ENCODE measurements around the gene ZNF213.
A peak's percentile ranks its signal among the peaks of the same experiment; 100 is the strongest.

ZNF213 gene

DNA sequence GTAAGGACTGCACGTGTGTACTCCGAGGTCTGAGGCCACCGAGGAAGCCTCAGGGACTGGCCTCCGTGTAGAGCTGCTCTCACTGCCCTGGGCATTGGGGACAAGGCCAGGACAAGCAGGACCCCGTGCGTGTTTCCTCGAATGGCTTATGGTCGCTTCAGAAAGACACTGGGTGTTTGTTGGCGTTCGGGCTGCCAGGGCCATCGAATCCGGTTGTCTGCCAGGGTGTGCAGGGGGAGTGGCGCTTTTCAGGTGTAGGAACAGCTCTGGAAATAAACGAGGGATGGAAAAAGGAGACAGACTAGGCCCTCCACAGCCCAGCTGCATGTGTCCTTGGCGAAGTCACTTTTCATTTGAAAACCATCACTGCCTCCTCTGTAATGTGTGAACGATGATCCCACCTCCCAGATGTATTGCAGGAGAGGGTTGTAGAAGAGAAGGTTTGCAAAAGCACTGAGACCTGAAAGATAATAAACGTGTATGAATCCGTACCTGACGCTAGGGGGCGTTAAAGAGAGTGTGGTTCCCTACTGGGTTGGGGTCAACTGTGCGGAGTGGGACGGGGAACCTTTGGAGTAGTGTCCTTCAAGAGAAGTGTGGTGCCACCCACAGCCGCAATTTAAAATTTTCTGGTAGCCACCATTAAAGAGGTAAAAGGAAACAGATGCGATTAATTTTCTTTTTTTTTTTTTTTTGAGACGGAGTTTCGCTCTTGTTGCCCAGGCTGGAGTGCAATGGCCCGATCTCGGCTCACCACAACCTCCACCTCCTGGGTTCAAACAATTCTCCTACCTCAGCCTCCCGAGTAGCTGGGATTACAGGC, 33.6 kb upstream of the ZNF213 start:
- DNase-seq: peak; percentile 40

DNA sequence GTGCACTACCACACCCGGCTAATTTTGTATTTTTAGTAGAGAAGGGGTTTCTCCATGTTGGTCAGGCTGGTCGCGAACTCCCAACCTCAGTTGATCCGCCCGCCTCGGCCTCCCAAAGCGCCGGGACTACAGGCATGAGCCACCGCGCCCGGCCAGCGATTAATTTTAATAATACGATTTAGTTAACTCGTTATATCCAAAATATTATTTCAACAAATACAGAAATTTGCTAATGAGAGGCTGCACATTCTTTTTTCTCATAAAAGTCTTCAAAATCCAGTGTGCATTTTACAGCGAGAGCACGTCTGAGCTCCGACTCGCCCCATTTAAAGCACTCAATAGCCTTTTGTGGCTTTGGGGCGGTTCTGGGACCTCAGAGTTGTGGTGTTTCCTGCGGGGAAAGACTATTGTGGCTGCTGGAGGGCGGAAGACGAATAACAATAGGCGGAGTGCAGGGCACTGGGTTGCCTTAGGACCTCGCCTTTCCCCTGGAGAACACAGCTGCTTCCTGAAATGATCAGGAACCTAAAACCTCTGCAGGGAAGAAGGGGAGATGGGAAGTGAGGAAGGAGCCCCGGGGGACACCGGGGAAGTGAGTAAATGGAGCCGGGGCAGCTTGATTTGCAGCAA, 32.9 kb upstream of the ZNF213 start:
- no peak for DNase-seq

DNA sequence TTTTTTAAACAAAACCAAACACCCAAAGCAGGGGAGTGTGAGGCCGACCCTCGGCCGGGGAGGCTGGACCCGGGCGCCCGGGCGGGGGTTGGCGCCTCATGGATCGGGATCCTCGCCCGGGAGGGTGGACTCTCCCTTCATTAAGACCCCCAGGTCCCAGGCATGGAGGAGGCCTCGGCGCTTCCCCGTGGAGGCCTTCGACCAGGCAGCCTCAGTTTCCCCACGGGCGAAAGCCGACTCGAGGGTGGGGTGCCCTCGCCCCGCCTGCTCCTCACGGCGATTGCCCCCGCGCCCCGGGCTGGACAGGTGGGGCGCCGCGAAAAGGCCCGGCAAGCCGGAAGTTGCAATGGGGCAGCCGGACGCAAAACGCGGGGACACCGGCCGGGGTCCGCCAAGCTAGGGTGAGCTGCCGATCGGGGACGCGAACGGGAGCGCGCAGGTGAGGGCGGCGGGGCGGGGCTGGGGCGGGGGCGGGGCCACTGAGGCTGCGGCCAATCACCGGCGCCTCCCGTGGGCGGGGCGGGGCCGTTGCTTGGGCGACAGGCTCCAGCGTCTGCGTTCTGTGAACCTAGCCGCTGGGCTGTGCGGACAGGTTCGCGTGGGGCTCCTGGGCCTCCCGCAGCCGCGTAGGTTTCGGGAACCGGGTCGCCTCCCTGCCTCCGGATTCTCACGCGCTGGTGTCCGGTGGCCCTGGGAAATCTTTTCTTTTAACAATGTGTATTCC, 28.5 kb upstream of the ZNF213 start:
- peak; percentile 97 for DNase-seq

DNA sequence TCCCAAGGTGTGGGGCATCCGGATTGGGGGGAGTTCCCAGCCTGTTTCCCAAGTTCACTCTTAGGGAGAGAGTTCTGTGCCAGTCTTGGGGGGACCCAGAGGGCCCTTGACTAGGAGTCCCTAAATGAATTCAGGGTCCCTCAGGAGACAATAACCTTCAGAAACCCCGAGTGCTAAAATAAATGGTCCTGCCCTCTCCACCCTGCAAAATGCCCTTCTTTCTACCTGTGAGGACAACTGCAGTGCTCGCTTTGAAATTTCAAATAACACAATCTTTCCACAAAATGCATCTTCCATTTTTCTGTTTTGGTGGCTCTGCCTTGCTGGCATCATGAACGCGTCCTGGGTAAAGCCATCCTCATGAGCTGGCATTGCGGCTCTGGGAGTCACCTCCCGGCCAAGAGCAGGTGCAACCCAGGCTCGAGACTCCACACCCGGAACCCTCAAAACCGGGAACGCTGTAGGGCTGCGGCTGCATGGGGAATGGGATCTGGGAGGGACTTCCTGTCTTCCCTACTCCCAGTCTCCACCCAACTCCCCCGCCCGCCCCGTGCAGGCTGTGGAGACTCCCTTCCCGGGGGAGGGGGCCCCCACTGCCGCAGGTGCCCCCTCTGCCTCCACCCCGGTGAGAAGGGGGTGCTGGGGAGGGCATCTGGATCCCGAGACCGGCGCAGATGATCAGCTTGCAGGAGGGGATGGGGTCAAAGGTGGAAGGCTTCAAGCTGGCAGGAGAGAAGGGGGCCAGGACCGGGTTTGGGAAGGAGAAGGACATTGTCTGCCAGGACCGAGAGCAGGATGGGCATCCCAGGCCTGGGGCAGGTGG, 22.6 kb upstream of the ZNF213 start, which contains the start of gene ZNF205:
Gene ZNF205 (plus strand): TSS at position 529 of the 823 bp plus-strand sequence. CDS start 845 bp downstream, outside the sequence.
- DNase-seq: peak; percentile 93

DNA sequence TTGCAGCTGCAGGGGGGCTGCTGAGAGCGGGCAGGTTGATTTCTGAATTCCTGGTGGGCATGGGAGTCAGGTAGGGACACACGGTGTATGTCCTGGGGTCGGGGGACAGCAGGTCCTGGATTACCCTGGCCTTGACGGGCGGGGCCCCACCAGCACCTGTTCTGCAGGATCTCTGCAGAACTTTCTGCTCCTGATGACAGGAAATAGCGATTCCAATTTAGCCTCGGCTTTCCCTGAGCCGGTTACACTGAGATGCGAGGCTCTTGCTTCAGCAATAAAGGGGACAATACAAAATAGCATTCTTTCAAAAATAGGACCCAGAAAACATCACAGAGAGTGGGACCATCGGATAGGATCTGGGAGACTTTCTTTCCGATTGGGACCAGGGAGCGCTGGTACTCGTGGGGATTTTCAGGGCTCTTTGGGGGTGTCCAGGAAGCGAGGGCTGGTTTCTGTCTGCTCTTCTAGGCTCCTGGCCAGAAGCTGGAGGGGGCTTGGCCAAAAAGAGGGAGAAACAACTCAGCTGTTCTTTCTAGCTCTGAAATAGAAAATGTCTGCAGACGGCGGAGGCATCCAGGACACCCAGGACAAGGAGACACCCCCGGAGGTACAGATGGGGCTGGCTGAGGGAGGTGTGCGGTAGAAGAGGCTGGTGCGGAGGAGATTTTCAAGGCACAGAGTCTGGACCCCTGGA, 21.8 kb upstream of the ZNF213 start:
- peak; percentile 56 for DNase-seq

DNA sequence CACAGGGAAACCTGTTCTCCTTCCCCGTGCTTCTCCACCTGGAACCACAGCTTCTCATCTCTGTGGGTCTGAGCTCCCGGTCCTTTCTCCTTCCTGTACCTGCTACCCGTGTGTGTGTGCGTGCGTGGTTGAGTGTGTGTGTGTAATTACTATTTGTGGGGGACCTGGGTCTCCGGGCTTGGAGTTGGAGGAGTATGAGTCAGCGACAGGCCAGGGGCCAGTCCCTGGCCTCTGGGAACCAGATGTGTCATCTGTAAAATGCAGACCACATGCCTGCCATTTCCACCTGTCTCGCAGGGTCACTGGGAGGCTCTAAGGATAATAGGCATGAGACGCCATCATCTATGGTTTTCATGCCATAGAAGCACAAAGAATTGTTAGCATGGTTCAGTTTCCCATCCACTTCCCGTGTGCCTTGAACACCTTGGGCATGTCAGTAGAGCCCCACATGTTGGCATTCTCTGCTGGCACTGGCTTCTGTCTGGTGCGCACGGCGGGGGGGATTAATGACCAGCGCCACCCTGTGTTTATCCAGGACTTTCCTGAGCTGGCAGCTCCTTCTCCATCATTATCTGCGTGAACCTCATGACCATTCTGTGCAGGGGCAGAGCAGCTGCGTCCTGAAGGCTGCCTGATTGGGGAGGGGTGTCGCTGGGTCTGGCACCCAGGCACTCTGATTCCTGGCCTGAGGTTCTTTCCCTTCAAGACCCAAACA, 20.9 kb upstream of the ZNF213 start:
- DNase-seq: no peak

DNA sequence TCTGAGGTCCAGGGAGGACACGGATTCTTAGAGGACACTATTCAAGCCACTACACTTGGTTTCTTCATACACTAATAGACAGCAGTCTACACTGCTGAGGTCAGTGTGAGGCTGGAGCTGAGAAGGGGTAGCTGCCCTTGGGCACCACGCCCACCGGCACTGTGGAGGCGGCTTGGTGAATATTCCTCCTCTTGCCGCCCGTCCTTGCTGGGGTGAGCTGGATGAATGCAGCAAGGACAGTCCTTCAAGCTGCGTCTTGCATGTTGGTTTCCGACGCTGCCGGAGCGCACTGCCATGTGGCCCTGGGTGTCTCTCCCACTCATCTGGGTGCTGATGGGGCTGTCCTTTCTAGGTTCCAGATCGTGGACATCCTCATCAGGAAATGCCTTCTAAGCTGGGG, 19.8 kb upstream of the ZNF213 start:
- no peak for DNase-seq

DNA sequence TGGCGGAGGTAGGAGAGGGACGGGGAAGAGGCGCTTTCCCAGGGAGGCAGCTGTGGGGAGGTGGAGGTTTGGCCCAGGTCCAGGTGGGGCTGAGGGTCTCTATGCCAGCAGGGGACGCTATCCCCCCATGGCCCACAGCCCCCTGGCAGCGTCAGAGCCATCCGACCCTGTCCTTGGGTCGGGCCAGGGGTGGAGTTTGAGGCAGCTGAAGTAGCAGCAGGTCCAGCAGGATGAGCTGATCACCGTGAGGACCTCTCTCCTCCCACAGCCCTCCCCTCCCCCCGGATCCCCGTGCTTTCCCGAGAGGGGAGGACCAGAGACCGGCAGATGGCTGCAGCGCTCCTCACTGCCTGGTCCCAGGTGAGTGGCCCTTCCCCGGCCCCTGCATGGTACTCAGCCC, 19.3 kb upstream of the ZNF213 start:
- no peak for DNase-seq

DNA sequence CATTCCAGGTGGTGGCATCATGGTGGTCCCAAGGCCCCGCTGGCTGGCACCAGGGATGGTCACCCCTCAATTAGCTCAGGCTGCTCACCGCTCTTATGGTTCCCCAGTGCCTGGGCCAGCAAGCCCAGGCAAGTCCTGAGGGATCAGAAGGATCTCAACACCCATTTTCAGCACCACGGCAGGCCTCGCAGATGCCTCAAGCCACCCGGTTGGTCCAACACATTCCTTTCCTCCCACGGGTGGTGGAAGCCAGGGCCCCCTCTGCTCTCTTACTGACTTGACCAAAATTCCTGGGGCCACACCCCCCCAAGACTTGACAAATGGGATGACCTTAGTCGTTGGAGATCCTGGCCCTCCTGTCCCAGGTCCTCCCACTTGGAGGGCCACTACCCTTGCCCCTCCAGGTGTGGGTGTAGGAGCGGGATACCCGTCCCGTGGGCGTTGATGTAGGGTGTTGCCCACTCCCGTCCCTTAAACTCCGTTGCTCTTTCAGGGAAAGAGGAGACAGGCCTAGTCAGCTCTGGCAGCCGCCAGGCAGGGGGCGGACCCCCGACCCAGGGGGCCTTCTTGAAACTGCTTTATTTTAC, 16.5 kb upstream of the ZNF213 start:
- no peak for DNase-seq

DNA sequence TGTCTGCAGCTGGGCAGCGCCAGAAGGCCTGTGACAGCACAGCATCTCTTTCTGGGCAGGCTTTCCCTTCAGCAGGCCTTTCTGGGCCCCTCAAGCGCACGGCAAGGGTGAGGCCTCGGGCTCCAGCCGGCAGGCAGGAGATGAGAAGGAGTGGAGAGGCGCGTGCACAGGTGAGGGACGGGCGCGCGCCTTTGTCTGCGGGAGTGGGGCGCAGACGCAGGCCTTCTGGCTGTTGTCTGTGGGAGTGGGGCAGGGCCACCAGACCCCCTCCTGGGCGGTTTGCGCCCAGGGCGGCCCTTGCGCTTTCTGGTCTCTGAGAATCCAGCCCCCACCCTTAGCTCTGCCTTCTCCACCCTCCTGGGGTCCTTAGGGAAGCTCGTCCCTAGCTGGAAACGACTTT, 16.0 kb upstream of the ZNF213 start:
- no peak for DNase-seq

DNA sequence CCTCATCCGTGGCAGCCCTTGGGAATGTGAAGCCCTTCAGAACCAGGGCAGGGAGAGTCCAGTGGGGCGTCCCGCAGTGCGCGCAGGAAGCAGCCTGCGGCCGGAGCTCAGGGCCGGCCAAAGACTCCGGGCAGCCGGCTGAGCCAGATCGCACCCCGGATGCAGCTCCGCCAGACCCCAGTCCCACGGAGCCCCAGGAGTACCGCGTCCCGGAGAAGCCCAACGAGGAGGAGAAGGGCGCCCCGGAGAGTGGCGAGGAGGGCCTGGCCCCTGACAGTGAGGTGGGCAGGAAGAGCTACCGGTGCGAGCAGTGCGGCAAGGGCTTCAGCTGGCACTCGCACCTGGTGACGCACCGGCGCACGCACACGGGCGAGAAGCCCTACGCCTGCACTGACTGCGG, 15.5 kb upstream of the ZNF213 start:
- no peak for DNase-seq

DNA sequence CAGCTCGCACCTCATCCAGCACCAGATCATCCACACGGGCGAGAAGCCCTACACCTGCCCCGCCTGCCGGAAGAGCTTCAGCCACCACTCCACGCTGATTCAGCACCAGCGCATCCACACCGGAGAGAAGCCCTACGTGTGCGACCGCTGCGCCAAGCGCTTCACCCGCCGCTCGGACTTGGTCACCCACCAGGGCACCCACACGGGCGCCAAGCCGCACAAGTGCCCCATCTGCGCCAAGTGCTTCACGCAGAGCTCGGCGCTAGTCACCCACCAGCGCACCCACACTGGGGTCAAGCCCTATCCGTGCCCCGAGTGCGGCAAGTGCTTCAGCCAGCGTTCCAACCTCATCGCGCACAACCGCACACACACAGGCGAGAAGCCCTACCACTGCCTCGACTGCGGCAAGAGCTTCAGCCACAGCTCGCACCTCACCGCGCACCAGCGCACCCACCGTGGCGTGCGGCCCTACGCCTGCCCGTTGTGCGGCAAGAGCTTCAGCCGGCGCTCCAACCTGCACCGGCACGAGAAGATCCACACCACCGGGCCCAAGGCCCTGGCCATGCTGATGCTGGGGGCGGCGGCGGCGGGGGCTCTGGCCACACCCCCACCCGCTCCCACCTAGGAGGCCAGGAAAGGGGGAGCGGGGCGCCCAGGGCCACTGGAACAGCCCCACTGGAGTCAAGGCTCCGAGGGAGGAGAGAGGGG, 15.0 kb upstream of the ZNF213 start:
- no peak for DNase-seq

DNA sequence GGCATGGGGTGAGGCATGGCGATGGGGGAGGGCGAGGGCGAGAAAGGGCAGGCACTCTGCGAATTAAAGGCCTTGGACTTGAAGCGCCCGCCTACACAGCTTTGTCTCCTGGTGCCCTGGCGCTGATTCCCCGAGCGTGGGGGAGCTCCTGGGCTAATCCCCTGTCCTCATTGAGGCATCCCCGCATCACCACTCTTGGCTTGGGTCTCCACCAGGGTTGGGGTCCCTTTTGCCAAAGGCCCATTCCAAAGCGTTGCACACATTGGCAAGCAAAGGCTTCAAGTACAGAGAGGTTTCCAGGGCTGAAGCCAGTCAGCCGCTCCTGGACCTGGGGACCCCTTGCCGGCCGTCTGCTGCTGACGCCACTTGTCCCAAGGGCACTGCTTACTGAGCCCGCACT, 14.4 kb upstream of the ZNF213 start:
- no peak for DNase-seq

DNA sequence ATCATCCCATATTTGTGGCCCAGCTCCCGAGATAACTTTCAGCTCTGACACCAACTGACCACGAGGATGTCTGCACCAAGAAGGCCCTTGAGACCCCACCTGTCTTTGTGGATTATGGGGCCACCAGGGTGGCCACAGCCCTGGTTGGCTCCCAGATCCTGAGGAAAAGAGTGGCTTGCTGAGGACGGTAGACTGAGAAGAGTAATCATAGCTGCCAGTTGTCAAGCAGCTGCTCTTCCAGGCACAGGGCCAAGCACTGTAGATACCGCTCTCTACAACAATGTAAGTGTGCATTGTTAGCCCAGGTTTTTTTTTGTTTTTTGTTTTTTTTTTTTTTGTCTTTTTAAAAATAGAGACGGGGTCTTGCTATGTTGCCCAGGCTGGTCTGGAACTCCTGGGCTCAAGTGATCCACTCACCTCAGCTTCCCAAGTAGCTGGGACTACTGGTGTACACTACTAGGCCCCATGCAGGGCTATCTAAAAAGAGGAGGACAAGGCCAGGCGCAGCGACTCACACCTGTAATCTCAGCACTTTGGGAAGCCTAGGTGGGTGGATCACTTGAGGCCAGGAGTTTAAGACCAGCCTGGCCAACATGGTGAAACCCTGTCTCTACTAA, 12.9 kb upstream of the ZNF213 start:
- DNase-seq: no peak

DNA sequence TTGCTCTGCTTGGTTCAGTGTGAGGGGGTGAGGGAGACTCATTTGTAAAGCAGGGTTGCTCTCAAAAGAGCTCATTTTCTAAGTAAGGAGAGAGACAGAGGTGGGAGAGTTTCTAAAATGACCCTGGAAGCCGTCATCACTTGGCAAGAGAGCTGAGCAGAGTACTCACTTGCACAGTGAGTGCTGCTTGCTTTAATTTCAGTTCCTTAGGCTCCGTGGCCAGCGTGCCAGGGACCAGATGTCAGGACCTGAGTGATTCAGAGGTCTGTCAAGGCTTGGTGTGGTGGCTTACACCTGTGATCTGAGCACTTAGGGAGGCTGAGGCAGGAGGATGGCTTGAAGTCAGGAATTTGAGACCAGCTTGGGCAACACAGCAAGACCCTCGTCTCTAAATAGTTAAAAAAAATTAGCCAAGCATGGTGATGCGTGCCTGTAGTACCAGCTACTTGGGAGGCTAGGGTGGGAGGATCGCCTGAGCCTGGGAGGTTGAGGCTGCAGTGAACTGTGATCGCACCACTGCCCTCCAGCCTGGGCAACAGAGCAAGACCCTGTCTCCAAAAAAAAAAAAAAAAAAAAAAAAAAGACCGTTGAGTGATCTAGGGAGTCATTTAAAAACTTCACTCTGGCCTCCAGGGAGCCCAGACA, 11.8 kb upstream of the ZNF213 start:
- no peak for DNase-seq

DNA sequence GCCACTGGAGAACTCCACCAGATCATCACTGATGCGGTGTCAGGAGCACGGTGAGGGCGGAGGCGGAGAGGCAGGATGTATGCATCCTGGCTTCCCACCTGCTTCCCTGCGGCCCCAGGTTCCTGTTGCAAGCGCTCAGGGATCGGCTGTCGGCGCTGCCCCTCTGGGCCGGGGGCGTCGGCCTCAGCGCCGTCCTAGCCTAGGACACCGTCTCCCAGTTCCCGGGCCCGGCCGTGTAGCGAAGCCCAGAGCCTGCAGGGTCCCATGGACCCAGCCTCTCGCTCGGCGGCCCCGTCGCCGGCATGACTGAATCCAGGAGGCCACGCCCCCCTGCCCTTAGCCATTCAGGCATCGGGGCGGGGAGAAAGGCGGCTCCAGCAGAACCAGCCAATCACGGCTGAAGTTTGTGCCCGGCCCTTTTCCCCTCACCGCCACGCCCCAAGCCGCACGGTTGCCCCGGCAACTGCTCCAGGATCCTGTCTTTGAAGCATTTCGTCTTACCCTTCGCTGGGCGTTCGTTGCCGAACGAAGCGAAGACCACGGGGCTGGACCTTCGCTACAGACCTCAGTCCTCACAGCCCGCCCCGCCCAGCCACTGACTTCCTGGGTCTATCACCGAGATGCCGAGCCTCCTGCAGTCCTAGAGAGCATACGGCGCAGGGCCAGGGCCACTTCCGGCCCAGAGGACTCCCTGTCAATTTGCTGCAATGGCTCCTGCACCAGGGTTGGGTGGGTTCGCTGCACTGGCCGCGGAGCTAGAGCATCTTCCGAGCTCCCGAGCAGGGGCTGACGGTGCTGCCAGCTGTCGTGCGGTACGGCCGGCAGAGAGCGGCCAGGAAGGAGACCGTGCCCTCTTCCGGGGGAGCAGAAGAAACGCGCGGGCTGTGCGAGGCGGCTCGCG, 10.6 kb upstream of the ZNF213 start:
- DNase-seq: peak; percentile 99

DNA sequence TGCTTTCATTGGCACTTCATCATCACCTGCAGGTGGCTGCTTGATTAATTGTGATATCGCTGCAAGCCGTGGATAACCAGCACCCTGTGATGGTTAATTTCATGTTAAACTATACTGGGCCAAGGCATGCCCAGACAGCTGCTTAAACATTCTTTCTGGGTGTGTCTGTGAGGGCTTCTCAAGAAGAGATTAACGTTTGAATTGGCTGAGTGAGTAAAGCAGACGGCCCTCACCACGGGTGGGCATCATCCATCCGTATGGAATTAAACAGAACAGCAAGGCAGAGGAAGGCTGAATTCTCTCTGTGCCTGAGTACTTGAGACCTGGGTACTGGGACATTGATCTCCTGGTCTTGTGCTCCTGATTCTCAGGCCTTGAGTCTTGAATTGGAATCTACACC, 7.1 kb upstream of the ZNF213 start:
- peak; percentile 96 for DNase-seq
